Keratinocyte (primary cell): ENCODE measurements around the gene MRPS21. TPM values are rescaled to one million over a fixed set of nuclear protein-coding genes. Genes with fewer than 3 reads are reported as not detected.

Source experiments
- DNase-seq: peaks from one replicate; pipeline ENCODE4 v3.0.0-alpha.2; 2011; ENCODE audit warnings: low read depth, missing footprints, low spot score
- FAIRE-seq: peaks from 2 replicates; lab custom pipeline; 2011; peaks lifted over from hg19 to GRCh38; lab: Jason Lieb, UNC
- H2AFZ ChIP-seq: 2 replicates; pipeline ENCODE4 v1.6.0; 2012; ENCODE audit warnings: low read length, control low read depth, inconsistent platforms; ENCODE audit not compliant: control insufficient read depth
- H3K27ac ChIP-seq: 2 replicates; pipeline ENCODE4 v1.5.1; 2011; ENCODE audit warnings: low read length; ENCODE audit not compliant: control insufficient read depth, insufficient read depth
- H3K27me3 ChIP-seq: 3 replicates; pipeline ENCODE4 v1.6.0; 2011; ENCODE audit warnings: low read length; ENCODE audit not compliant: control insufficient read depth, insufficient read depth; ENCODE audit errors: extremely low read depth
- H3K36me3 ChIP-seq, 2 experiments: 2 replicates in 1 of 2; 3 replicates in 1 of 2; pipeline ENCODE4 v1.5.1; 2011; ENCODE audit warnings: low read length in 2 of 2, mild to moderate bottlenecking in 1 of 2; ENCODE audit not compliant: control insufficient read depth in 2 of 2, insufficient read depth in 2 of 2; ENCODE audit errors: extremely low read depth in 1 of 2
- H3K4me1 ChIP-seq: 3 replicates; pipeline ENCODE4 v1.5.1; 2011; ENCODE audit warnings: low read length; ENCODE audit not compliant: control insufficient read depth, insufficient read depth; ENCODE audit errors: extremely low read depth
- H3K4me2 ChIP-seq: 3 replicates; pipeline ENCODE4 v1.6.0; 2011; ENCODE audit warnings: low read depth, low read length; ENCODE audit not compliant: control insufficient read depth, insufficient read depth; ENCODE audit errors: extremely low read depth
- H3K4me3 ChIP-seq, 3 experiments: fragments of 200-600 bp in 1 of 3; sonication (generic) in 1 of 3; 2 replicates in 2 of 3; 3 replicates in 1 of 3; pipeline ENCODE4 v1.5.1; 2011 to 2016; ENCODE audit warnings: low read length in 3 of 3, mild to moderate bottlenecking in 3 of 3, control low read depth in 2 of 3, inconsistent platforms in 1 of 3, low read depth in 1 of 3, mixed read lengths in 1 of 3, mixed run types in 1 of 3, moderate library complexity in 1 of 3; ENCODE audit not compliant: control insufficient read depth in 2 of 3, insufficient read depth in 2 of 3; ENCODE audit errors: extremely low read depth in 1 of 3
- H3K79me2 ChIP-seq: 2 replicates; pipeline ENCODE4 v1.6.0; 2012; ENCODE audit warnings: low read length; ENCODE audit not compliant: control insufficient read depth, insufficient read depth
- H3K9ac ChIP-seq: 3 replicates; pipeline ENCODE4 v1.6.0; 2011; ENCODE audit warnings: low read length; ENCODE audit not compliant: control insufficient read depth, insufficient read depth; ENCODE audit errors: extremely low read depth
- H3K9me1 ChIP-seq: 3 replicates; pipeline ENCODE4 v1.6.0; 2011; ENCODE audit warnings: low read length; ENCODE audit not compliant: control insufficient read depth, insufficient read depth; ENCODE audit errors: extremely low read depth
- H3K9me3 ChIP-seq: 2 replicates; pipeline ENCODE4 v1.5.1; 2012; ENCODE audit warnings: low read depth, low read length; ENCODE audit not compliant: control insufficient read depth
- H4K20me1 ChIP-seq: 3 replicates; pipeline ENCODE4 v1.6.0; 2011; ENCODE audit warnings: low read length; ENCODE audit not compliant: control insufficient read depth, insufficient read depth; ENCODE audit errors: extremely low read depth
- CTCF ChIP-seq, 3 experiments: IDR thresholded peaks in 1 of 3; conservative IDR thresholded peaks in 1 of 3; optimal IDR thresholded peaks in 1 of 3; 2 replicates in 2 of 3; 3 replicates in 1 of 3; pipeline versions ENCODE3 to v1.5.1; 2011; ENCODE audit warnings: low read length in 3 of 3, mild to moderate bottlenecking in 3 of 3, moderate library complexity in 2 of 3, control low read depth in 1 of 3, inconsistent platforms in 1 of 3; ENCODE audit not compliant: insufficient read depth in 2 of 3; ENCODE audit errors: extremely low read depth in 1 of 3
- EZH2 ChIP-seq: IDR thresholded peaks from one replicate; pipeline ENCODE4 v1.6.1; 2012; ENCODE audit warnings: inconsistent platforms, mild to moderate bottlenecking, low read length, moderate library complexity
- dilution Hi-C: fragments of 300-500 bp; cut with MboI; formaldehyde crosslinking; loops from one replicate; pipeline ENCODE4 v1.7.0; 2020; ENCODE audit warnings: low sequenced_read_pairs; ENCODE audit not compliant: extremely low pct_ligation_motif_present
- polyA plus RNA-seq, 5 experiments: library from polyadenylated mRNA; depleted of rRNA in 3 of 5; stranded (reverse) in 3 of 5; stranded (forward) in 1 of 5; unstranded in 1 of 5; fragments of >200 nt; gene quantifications; 1 replicate in 1 of 5; 2 replicates in 3 of 5; 3 replicates in 1 of 5; pipeline versions ENCODE4 v1.2.1 to v1.2.3, GENCODE V29; 2011 to 2012; ENCODE audit warnings: missing spikeins in 2 of 5, low read depth in 1 of 5, low replicate concordance in 1 of 5

The MRPS21 gene
- polyA plus RNA-seq, 1 donor (not counting 4 experiments of a cell fraction or from before 2014, with no cell fraction given): 159 TPM

GRCh38 chr1:150288822-150289221 lies 4.8 kb upstream of the MRPS21 start:
- no peaks in the 10 kb centered on the region for H3K27me3 ChIP-seq
- no peak overlapping the region for H3K27ac ChIP-seq
- no peak overlapping the region for H2AFZ ChIP-seq
- TF ChIP-seq CTCF (optimal IDR thresholded peaks at IDR 0.05 in 1 of 3, IDR thresholded peaks at IDR 0.05 in 1 of 3, conservative IDR thresholded peaks at IDR 0.05 in 1 of 3; ENCODE audit: extremely low read depth in 1 of 3, insufficient read depth in 2 of 3, low read length in 3 of 3): no peak
- TF ChIP-seq EZH2: no peak
- no peak overlapping the region for H3K9ac ChIP-seq
- peaks cover 3% of the 10 kb centered on the region for H3K79me2 ChIP-seq
- H3K9me3 ChIP-seq: no peaks in the 10 kb centered on the region
- no peaks in the 10 kb centered on the region for H3K9me1 ChIP-seq
- FAIRE-seq (no peak), DNase-seq (no peak)
- H3K4me2 ChIP-seq: no peak overlapping the region
- peaks cover 6% of the 10 kb centered on the region for H3K4me1 ChIP-seq
- H4K20me1 ChIP-seq: no peaks in the 10 kb centered on the region
- peaks cover 6 to 10% of the 10 kb centered on the region in 2 experiments for H3K36me3 ChIP-seq
- dilution Hi-C loops: no loop called here
- H3K4me3 ChIP-seq: no peak overlapping the region

- dilution Hi-C loops: no loop called here
- H3K4me2 ChIP-seq: no peak overlapping the region
- DNase-seq (no peak), FAIRE-seq (no peak)
- H3K4me3 ChIP-seq: no peak overlapping the region
- H3K79me2 ChIP-seq: peaks cover 42% of the 10 kb centered on the region
- no peaks in the 10 kb centered on the region for H3K9me1 ChIP-seq
- TF ChIP-seq EZH2 (no peak), CTCF (optimal IDR thresholded peaks at IDR 0.05 in 1 of 3, IDR thresholded peaks at IDR 0.05 in 1 of 3, conservative IDR thresholded peaks at IDR 0.05 in 1 of 3; ENCODE audit: extremely low read depth in 1 of 3, insufficient read depth in 2 of 3, low read length in 3 of 3) (no peak)
- H3K9ac ChIP-seq: no peak overlapping the region
- no peaks in the 10 kb centered on the region for H4K20me1 ChIP-seq
- H3K36me3 ChIP-seq: peaks cover 9 to 12% of the 10 kb centered on the region in 2 experiments
- H3K27ac ChIP-seq: no peak overlapping the region
- no peak overlapping the region for H2AFZ ChIP-seq
- peaks cover 12% of the 10 kb centered on the region for H3K4me1 ChIP-seq
- no peaks in the 10 kb centered on the region for H3K9me3 ChIP-seq
- no peaks in the 10 kb centered on the region for H3K27me3 ChIP-seq
Observed at GRCh38 chr1:150295476-150295875, 1.8 kb downstream of the MRPS21 start.
